ENCODE results near the gene HNRNPC. TPM values are rescaled to one million over a fixed set of nuclear protein-coding genes. Genes with fewer than 3 reads are reported as not detected.

The HNRNPC gene
- 100 to 1,000 TPM; 363 to 653 TPM for total RNA-seq

DNA sequence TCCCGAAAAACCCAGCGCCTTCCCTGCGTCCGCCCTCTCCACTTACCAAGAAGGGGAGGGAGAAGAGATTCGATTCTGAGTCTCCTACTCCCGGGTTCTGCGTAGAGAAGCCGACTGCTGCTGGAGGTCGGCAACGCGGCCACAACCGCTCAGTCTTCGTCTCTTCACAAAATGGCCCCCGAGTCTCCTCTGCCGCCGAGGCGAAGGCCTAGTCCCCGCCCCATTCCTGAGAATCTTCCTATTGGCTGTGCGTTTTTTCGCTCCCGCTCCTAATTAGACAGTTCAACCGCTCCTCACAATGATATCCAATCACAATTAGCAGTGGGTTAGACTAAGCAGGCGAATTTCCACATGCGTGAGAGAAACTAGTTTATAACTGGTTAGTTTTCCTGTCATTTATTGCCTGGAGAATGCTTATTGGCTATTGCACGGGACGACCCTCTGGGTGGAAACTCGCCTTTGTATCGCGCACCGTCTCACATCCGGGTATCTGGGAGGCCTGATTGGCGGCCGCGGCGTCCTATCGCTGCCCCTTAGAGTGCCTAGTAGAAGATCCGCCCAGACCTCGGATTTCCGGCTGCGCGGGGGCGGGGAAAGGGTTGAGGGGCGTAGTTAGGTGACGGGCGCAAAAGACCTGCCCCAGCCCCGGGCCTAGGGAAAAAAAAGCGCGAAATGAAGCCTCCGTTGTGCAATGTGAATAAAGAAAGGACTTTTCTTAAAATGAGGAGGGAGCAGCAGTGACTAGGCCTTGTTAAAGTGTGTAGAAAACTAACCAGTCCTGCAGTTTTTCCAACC, at the start of gene HNRNPC:
TSS of gene HNRNPC (minus strand) at position 191 of the 795 bp plus-strand sequence. CDS start 35,249 bp downstream, outside the sequence.
- Histone ChIP-seq H3K36me3 (no peaks in the 10 kb centered on the region), H3K9ac (ENCODE audit: low read depth in 2 of 2, low read length in 2 of 2) (peak within 1 kb of the TSS; percentile 95 to 98), H3K27me3 (no peaks in the 10 kb centered on the region), H3K4me3 (peak within 1 kb of the TSS; percentile 75), H3K27ac (peak within 1 kb of the TSS; percentile 92), H3K4me1 (peaks cover 8% of the 10 kb centered on the region), H3K9me3 (no peaks in the 10 kb centered on the region)
- peak; percentile 100 for DNase-seq
- intact Hi-C loops (cut with DNase I), result no loop called here
- TF ChIP-seq, protein P1, sequence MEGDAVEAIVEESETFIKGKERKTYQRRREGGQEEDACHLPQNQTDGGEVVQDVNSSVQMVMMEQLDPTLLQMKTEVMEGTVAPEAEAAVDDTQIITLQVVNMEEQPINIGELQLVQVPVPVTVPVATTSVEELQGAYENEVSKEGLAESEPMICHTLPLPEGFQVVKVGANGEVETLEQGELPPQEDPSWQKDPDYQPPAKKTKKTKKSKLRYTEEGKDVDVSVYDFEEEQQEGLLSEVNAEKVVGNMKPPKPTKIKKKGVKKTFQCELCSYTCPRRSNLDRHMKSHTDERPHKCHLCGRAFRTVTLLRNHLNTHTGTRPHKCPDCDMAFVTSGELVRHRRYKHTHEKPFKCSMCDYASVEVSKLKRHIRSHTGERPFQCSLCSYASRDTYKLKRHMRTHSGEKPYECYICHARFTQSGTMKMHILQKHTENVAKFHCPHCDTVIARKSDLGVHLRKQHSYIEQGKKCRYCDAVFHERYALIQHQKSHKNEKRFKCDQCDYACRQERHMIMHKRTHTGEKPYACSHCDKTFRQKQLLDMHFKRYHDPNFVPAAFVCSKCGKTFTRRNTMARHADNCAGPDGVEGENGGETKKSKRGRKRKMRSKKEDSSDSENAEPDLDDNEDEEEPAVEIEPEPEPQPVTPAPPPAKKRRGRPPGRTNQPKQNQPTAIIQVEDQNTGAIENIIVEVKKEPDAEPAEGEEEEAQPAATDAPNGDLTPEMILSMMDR (IDR thresholded peaks at IDR 0.05), result no peak

DNA sequence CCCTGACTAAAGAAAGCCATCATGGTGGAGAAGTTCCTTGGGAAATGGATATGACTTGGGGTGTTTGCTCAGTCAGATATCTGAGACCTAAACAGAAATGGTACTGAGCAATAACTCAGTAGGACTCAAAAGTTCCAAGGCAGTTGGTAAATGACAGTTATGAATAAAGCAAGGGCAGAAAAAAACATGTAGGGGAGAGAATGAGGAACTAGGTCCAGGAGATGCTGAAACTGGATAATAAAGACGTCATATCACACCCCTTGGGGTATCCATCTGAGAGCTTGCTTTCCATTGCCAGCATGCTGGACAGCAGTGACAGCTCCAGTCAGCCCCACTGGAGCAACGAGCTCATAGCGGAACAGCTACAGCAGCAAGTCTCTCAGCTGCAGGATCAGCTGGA, 48.2 kb upstream of the HNRNPC start:
- no peak overlapping the region for H3K9ac ChIP-seq (ENCODE audit: low read depth in 2 of 2, low read length in 2 of 2)
- no peak for DNase-seq
- H3K4me1 ChIP-seq, result no peaks in the 10 kb centered on the region
- no peaks in the 10 kb centered on the region for H3K36me3 ChIP-seq
- no peaks in the 10 kb centered on the region for H3K9me3 ChIP-seq
- H3K4me3 ChIP-seq, result no peak overlapping the region
- H3K27me3 ChIP-seq, result no peaks in the 10 kb centered on the region
- intact Hi-C loops (cut with DNase I), result no loop called here
- H3K27ac ChIP-seq, result no peak overlapping the region
- TF ChIP-seq, protein P1 (IDR thresholded peaks at IDR 0.05), result no peak

DNA sequence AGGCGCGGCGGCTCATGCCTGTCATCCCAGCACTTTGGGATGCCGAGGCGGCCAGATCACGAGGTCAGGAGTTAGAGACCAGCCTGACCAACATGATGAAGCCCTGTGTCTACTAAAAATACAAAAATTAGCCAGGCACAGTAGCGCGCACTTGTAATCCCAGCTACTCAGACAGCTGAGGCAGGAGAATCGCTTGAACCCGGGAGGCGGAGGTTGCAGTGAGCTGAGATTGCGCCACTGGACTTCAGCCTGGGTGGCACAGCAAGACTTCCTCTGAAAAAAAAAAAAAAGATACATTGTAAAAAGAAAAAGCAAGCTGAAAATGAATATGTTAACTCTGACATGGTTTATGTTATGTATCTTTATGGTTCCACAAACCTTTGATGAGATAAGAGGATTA, 44.3 kb upstream of the HNRNPC start:
- no peak overlapping the region for H3K4me3 ChIP-seq
- no peak overlapping the region for H3K9ac ChIP-seq (ENCODE audit: low read depth in 2 of 2, low read length in 2 of 2)
- no peaks in the 10 kb centered on the region for H3K36me3 ChIP-seq
- no peaks in the 10 kb centered on the region for H3K9me3 ChIP-seq
- DNase-seq, result no peak
- H3K27me3 ChIP-seq, result no peaks in the 10 kb centered on the region
- intact Hi-C loops (cut with DNase I), result no loop called here
- no peak overlapping the region for H3K27ac ChIP-seq
- TF ChIP-seq, protein P1 (IDR thresholded peaks at IDR 0.05), result no peak
- no peaks in the 10 kb centered on the region for H3K4me1 ChIP-seq

DNA sequence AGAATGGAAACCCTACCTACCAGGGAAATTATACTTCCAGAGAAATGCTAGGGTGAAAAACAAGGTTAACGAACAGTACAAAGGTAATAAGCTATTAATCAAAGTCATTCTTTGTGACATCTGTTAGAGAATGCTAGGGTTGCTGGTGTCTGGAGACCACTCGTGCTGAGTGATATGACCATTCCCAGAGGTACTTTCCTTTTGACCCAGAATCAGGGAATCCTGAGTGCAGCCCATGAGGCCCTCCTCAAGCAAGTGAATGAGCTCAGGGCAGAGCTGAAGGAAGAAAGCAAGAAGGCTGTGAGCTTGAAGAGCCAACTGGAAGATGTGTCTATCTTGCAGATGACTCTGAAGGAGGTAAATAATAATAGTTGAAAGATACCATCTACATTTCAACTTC, 42.4 kb upstream of the HNRNPC start:
- no peak overlapping the region for H3K9ac ChIP-seq (ENCODE audit: low read depth in 2 of 2, low read length in 2 of 2)
- TF ChIP-seq, protein P1 (IDR thresholded peaks at IDR 0.05), result no peak
- no peak overlapping the region for H3K27ac ChIP-seq
- no peaks in the 10 kb centered on the region for H3K27me3 ChIP-seq
- H3K4me1 ChIP-seq, result peaks cover 4% of the 10 kb centered on the region
- DNase-seq, result no peak
- intact Hi-C loops (cut with DNase I), result no loop called here
- no peaks in the 10 kb centered on the region for H3K9me3 ChIP-seq
- H3K4me3 ChIP-seq, result no peak overlapping the region
- no peaks in the 10 kb centered on the region for H3K36me3 ChIP-seq

DNA sequence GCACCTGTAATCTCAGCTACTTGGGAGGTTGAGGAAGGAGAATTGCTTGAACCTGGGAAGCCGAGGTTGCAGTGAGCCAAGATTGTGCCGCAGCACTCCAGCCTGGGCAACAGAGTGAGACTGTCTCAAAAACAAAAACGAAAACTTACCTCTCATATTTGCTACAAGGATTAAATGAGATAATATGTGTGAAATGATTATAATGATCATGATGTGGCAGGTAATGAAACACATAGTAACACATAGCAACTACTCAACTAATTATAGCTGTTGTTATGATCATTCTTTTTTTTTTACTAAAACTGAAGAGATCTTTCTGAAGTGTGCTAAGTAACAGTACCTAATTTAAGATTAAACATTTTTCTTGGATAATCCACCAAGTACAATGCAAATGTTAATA, 40.7 kb upstream of the HNRNPC start:
- Histone ChIP-seq H3K36me3 (no peaks in the 10 kb centered on the region), H3K27me3 (no peaks in the 10 kb centered on the region), H3K4me3 (no peak overlapping the region), H3K4me1 (peaks cover 4% of the 10 kb centered on the region), H3K27ac (no peak overlapping the region), H3K9ac (ENCODE audit: low read depth in 2 of 2, low read length in 2 of 2) (no peak overlapping the region), H3K9me3 (no peaks in the 10 kb centered on the region)
- intact Hi-C loops (cut with DNase I), result no loop called here
- TF ChIP-seq, protein P1 (IDR thresholded peaks at IDR 0.05), result no peak
- no peak for DNase-seq

Measured in colonic mucosa (tissue), 4 donors.